Astrocyte of the cerebellum (primary cell): ENCODE results near the gene TOE1.

Experiments used
- DNase-seq: peaks from one replicate; pipeline ENCODE4 v3.0.0-alpha.2; 2011; ENCODE audit warnings: low read depth
- H3K4me3 ChIP-seq: 2 replicates; pipeline ENCODE4 v1.5.1; 2011; ENCODE audit warnings: mild to moderate bottlenecking, low read depth, low read length, moderate library complexity
- in situ Hi-C: cut with HindIII; loops from 2 replicates; pipeline ENCODE4 v1.10.0; 2017; ENCODE audit warnings: low sequenced_read_pairs
- TF ChIP-seq, protein P1 (sequence below): IDR thresholded peaks from 2 replicates; pipeline ENCODE4 v1.5.1; 2012; ENCODE audit warnings: low read length, low read depth, moderate library complexity, mild to moderate bottlenecking; ENCODE audit errors: missing control alignments

TOE1 gene

GRCh38 chr1:45325851-45326506 lies 14.0 kb upstream of the TOE1 start:
- TF ChIP-seq, protein P1, sequence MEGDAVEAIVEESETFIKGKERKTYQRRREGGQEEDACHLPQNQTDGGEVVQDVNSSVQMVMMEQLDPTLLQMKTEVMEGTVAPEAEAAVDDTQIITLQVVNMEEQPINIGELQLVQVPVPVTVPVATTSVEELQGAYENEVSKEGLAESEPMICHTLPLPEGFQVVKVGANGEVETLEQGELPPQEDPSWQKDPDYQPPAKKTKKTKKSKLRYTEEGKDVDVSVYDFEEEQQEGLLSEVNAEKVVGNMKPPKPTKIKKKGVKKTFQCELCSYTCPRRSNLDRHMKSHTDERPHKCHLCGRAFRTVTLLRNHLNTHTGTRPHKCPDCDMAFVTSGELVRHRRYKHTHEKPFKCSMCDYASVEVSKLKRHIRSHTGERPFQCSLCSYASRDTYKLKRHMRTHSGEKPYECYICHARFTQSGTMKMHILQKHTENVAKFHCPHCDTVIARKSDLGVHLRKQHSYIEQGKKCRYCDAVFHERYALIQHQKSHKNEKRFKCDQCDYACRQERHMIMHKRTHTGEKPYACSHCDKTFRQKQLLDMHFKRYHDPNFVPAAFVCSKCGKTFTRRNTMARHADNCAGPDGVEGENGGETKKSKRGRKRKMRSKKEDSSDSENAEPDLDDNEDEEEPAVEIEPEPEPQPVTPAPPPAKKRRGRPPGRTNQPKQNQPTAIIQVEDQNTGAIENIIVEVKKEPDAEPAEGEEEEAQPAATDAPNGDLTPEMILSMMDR = no peak
- H3K4me3 ChIP-seq = peak overlapping the region; percentile 47
- no peak for DNase-seq
- in situ Hi-C loops = no loop called here

DNA sequence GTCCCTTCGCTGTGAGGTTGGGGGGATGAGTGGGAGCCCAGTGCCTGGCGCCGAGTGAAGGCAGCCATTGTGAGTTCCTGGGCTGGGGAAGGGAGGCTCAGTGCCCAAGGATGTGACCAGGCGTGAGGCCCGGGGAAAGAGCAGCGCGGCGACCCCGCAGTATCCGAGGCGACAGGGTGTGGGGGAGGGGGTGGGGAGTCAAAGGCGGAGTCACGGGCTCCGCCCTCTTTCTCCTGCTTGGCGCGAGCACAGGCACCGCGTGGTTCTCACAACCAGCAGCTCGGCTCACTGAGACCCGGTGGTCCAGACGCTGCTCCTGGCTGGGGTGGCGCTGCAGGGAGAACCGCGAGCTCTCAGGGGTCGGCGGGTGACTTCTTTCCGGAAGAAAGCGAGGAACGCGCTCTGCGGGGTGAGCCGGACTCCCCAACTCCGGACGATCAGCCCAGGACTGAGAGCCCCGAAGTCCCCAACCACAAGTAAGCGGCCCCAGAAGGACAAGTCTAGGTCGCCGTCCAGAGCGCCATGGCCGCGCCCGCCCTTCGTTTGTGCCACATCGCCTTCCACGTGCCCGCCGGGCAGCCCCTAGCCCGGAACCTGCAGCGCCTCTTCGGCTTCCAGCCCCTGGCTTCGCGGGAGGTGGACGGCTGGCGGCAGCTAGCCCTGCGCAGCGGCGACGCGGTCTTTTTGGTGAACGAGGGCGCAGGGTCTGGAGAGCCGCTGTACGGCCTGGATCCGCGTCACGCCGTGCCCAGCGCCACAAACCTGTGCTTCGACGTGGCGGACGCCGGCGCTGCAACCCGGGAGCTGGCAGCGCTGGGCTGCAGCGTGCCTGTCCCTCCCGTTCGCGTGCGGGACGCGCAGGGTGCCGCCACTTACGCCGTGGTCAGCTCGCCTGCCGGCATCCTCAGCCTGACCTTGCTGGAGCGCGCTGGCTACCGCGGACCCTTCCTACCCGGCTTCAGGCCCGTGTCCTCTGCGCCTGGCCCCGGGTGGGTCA lies 13.0 kb upstream of the TOE1 start, which contains the start of gene HPDL:
Gene HPDL, plus strand, starts transcription at position 269 of the 997 bp plus-strand sequence. Its CDS starts 254 bp downstream, at position 523.
- peak within 1 kb of the TSS; percentile 47 for H3K4me3 ChIP-seq
- TF ChIP-seq, protein P1 = no peak
- no peak for DNase-seq
- in situ Hi-C loops = no loop called here

DNA sequence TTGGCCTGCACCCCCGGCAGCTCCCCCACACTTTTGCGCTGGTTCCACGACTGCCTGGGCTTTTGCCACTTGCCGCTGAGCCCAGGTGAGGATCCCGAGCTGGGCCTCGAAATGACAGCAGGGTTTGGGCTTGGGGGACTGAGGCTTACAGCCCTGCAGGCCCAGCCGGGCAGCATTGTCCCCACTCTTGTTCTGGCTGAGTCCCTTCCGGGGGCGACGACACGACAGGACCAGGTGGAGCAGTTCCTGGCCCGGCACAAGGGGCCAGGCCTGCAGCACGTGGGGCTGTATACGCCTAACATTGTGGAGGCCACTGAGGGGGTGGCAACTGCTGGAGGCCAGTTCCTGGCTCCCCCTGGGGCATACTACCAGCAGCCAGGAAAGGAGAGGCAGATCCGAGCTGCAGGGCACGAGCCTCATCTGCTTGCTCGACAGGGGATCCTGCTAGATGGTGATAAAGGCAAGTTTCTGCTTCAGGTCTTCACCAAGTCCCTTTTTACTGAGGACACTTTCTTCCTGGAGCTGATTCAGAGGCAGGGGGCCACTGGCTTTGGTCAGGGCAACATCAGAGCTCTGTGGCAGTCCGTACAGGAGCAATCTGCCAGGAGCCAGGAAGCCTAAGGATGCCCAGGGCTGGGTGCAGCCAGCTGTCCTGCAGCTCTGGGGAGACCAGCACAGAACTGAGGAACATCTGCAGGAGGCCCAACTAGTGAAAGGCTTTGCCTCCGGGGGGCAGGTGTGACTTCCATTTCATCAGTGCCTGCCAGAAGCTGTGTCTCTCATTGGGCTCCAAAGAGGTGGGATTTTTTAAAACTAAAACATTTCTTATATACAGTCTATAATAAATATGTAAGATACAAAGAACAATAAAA lies 12.1 kb upstream of the TOE1 start:
- no peak for DNase-seq
- TF ChIP-seq, protein P1 = no peak
- no peak overlapping the region for H3K4me3 ChIP-seq
- in situ Hi-C loops = no loop called here

DNA sequence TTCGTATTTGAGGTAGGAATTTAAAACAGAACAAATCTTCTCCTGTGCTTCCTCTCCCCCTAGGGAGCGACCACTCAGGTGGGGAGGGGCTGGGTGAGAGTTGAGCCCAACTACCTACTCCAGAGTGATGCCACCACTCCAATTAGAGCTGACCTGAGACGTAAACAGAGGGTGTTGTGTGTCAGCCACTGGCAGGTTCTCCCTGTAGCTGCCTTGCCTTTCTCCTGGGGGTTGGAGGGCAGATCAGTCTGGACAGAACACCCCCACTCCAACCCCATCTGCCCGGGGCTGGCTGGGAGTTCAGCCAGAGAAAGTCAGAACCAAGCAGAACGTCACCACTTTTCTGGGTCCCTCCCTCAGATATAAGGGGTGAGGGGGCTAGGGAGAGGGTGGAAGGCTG lies 11.3 kb upstream of the TOE1 start:
- H3K4me3 ChIP-seq = no peak overlapping the region
- in situ Hi-C loops = no loop called here
- TF ChIP-seq, protein P1 = no peak
- DNase-seq = no peak

- in situ Hi-C loops = no loop called here
- TF ChIP-seq, protein P1 = no peak
- H3K4me3 ChIP-seq = no peak overlapping the region
- DNase-seq = no peak
Observed at GRCh38 chr1:45329445-45329844, 10.5 kb upstream of the TOE1 start.
